Loucy (cell line): ENCODE measurements around the gene ADAMTS2.

Source experiments
- H2AFZ ChIP-seq: fragments of 200-600 bp; sonication (generic); 2 replicates; pipeline ENCODE4 v1.6.0; 2016; ENCODE audit warnings: antibody characterized with exemption, mild to moderate bottlenecking, low read length, moderate library complexity
- H3F3A ChIP-seq: fragments of 200-600 bp; 2 replicates; pipeline ENCODE4 v1.6.0; 2016; ENCODE audit warnings: antibody characterized with exemption, low read depth, mild to moderate bottlenecking
- H3K27me3 ChIP-seq: fragments of 200-600 bp; sonication (generic); 2 replicates; pipeline ENCODE4 v1.6.1; 2014; ENCODE audit warnings: low read length, mild to moderate bottlenecking; ENCODE audit not compliant: insufficient read depth, poor library complexity, severe bottlenecking
- H3K36me3 ChIP-seq: fragments of 200-600 bp; sonication (generic); 2 replicates; pipeline ENCODE4 v1.6.1; 2016; ENCODE audit warnings: low read length; ENCODE audit not compliant: insufficient read depth
- H3K4me1 ChIP-seq: fragments of 200-600 bp; sonication (generic); 2 replicates; pipeline ENCODE4 v1.5.1; 2014; ENCODE audit warnings: low read length, mild to moderate bottlenecking; ENCODE audit not compliant: insufficient read depth, poor library complexity, severe bottlenecking
- H3K4me2 ChIP-seq: fragments of 200-600 bp; sonication (generic); 2 replicates; pipeline ENCODE4 v1.6.0; 2014; ENCODE audit warnings: antibody characterized with exemption, low read length, low read depth, mild to moderate bottlenecking; ENCODE audit not compliant: poor library complexity, severe bottlenecking
- H3K4me3 ChIP-seq: fragments of 200-600 bp; sonication (generic); 2 replicates; pipeline ENCODE4 v1.5.1; 2014; ENCODE audit warnings: low read length, mild to moderate bottlenecking, mixed read lengths; ENCODE audit not compliant: poor library complexity, severe bottlenecking
- H3K79me2 ChIP-seq: fragments of 200-600 bp; sonication (generic); 2 replicates; pipeline ENCODE4 v1.6.1; 2014; ENCODE audit warnings: low read length; ENCODE audit not compliant: insufficient read depth
- H3K9ac ChIP-seq: fragments of 200-600 bp; sonication (generic); 2 replicates; pipeline ENCODE4 v1.6.0; 2014; ENCODE audit warnings: mild to moderate bottlenecking, low read depth, low read length, moderate library complexity; ENCODE audit not compliant: poor library complexity, severe bottlenecking
- H3K9me2 ChIP-seq: fragments of 200-600 bp; sonication (generic); replicated peaks from 2 replicates; pipeline ENCODE4 v1.6.1; 2016; ENCODE audit warnings: low read depth, low read length, mixed read lengths
- H3K9me3 ChIP-seq: fragments of 200-600 bp; sonication (generic); 2 replicates; pipeline ENCODE4 v1.6.1; 2014; ENCODE audit warnings: mild to moderate bottlenecking, antibody characterized with exemption, low read length, low read depth; ENCODE audit not compliant: insufficient read depth
- H4K20me1 ChIP-seq: fragments of 200-600 bp; sonication (generic); 2 replicates; pipeline ENCODE4 v1.6.0; 2014; ENCODE audit warnings: antibody characterized with exemption, low read length, mild to moderate bottlenecking; ENCODE audit not compliant: insufficient read depth, poor library complexity, severe bottlenecking
- CTCF ChIP-seq: fragments of 200-600 bp; sonication (generic); conservative IDR thresholded peaks from 2 replicates; pipeline ENCODE4 v1.5.1; 2014; ENCODE audit warnings: mild to moderate bottlenecking, antibody characterized with exemption, low read length
- EZH2phosphoT487 ChIP-seq: fragments of 200-600 bp; IDR thresholded peaks from 2 replicates; pipeline ENCODE4 v1.6.1; 2018; ENCODE audit warnings: antibody characterized with exemption, mild to moderate bottlenecking, moderate library complexity, borderline replicate concordance

The ADAMTS2 gene

GRCh38 chr5:179348011-179348530 is 2.8 kb upstream of the ADAMTS2 start:
- Histone ChIP-seq H3K9me2 (no peaks in the 10 kb centered on the region), H2AFZ (no peak overlapping the region), H3K4me3 (no peak overlapping the region), H3F3A (no peaks in the 10 kb centered on the region), H3K27me3 (no peaks in the 10 kb centered on the region), H3K79me2 (no peaks in the 10 kb centered on the region), H3K4me2 (no peak overlapping the region), H3K9me3 (no peaks in the 10 kb centered on the region), H3K4me1 (no peaks in the 10 kb centered on the region), H3K9ac (no peak overlapping the region), H3K36me3 (no peaks in the 10 kb centered on the region), H4K20me1 (no peaks in the 10 kb centered on the region)
- TF ChIP-seq CTCF (no peak), EZH2phosphoT487 (no peak)

DNA sequence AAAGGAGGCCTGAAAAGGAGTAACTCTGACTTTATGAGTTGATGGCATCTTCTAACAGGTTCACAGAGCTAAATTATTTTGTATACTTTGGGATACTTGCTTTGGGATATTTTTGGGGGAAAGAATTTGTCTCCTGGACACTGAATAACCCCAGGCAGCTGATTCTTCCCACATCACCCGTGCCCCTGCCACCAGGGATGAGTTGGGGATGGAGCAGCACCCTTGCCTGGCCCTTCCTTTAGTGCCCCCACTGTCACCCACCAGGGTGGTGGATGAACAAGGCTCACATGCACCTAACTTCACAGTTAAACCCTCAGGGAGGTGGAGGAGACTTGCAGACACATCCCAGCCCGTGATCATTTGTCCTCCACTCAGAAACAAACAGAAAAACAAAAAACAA is 2.3 kb upstream of the ADAMTS2 start:
- TF ChIP-seq CTCF (no peak), EZH2phosphoT487 (no peak)
- Histone ChIP-seq H2AFZ (no peak overlapping the region), H3K4me2 (no peak overlapping the region), H3K36me3 (no peaks in the 10 kb centered on the region), H3K9me3 (no peaks in the 10 kb centered on the region), H4K20me1 (no peaks in the 10 kb centered on the region), H3K4me1 (no peaks in the 10 kb centered on the region), H3F3A (no peaks in the 10 kb centered on the region), H3K27me3 (no peaks in the 10 kb centered on the region), H3K4me3 (no peak overlapping the region), H3K9me2 (no peaks in the 10 kb centered on the region), H3K79me2 (no peaks in the 10 kb centered on the region), H3K9ac (no peak overlapping the region)

DNA sequence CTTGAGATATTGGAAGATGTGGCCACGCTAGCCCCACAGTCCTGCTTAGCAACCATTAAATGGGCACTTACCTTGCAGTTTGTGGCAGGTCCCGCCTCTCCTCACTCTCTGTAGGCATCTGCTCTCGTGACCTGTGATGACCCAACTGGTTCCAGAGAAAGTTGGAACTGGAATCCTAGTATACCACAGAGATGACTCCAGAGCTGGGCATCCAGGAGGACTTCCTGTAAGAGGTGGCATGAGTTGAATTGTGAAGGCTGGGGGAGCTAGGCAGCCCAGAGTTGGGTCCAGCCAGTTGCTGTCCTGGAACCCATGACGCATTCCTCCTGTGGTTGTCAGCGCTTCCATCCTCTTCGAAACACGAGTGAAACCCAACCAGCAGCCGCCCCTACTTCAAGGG is 1.6 kb upstream of the ADAMTS2 start:
- Histone ChIP-seq H3K79me2 (no peaks in the 10 kb centered on the region), H3K9ac (no peak overlapping the region), H3K36me3 (no peaks in the 10 kb centered on the region), H2AFZ (no peak overlapping the region), H3K4me1 (no peaks in the 10 kb centered on the region), H3K27me3 (no peaks in the 10 kb centered on the region), H3K4me2 (no peak overlapping the region), H3K9me3 (no peaks in the 10 kb centered on the region), H3F3A (no peaks in the 10 kb centered on the region), H3K9me2 (no peaks in the 10 kb centered on the region), H4K20me1 (no peaks in the 10 kb centered on the region), H3K4me3 (no peak overlapping the region)
- no peak for TF ChIP-seq CTCF
- TF ChIP-seq EZH2phosphoT487 = no peak
